Fibroblast of pulmonary artery (primary cell): ENCODE data around the gene ABCA12.

Experiments
- DNase-seq: peaks from one replicate; pipeline ENCODE4 v3.0.0-alpha.2; 2010; ENCODE audit warnings: low read depth
- H3K4me3 ChIP-seq: replicated peaks from 2 replicates; pipeline ENCODE4 v1.5.1; 2011; ENCODE audit warnings: low read depth, mild to moderate bottlenecking, control low read depth, low read length, moderate library complexity
- CTCF ChIP-seq: IDR thresholded peaks from 2 replicates; pipeline ENCODE4 v1.5.1; 2011; ENCODE audit warnings: mild to moderate bottlenecking, control low read depth, low read length, inconsistent platforms; ENCODE audit errors: missing control alignments

ABCA12 gene

GRCh38 chr2:215144106-215144875, 5.9 kb upstream of the ABCA12 start:
- TF ChIP-seq CTCF = no peak
- H3K4me3 ChIP-seq = no peak overlapping the region
- no peak for DNase-seq

- no peak for DNase-seq
- no peak for TF ChIP-seq CTCF
- H3K4me3 ChIP-seq = no peak overlapping the region
Measured at GRCh38 chr2:215143458-215143857, 5.0 kb upstream of the ABCA12 start.

- H3K4me3 ChIP-seq = no peak overlapping the region
- TF ChIP-seq CTCF = no peak
- DNase-seq = no peak
Measured at GRCh38 chr2:215141706-215142105, 3.3 kb upstream of the ABCA12 start.

GRCh38 chr2:215140166-215140707, 1.8 kb upstream of the ABCA12 start:
- no peak for TF ChIP-seq CTCF
- DNase-seq = no peak
- H3K4me3 ChIP-seq = no peak overlapping the region

- TF ChIP-seq CTCF = no peak
- H3K4me3 ChIP-seq = no peak overlapping the region
- peak; percentile 60 for DNase-seq
Measured at GRCh38 chr2:215137741-215138340, 585 bp downstream of the ABCA12 start.

- no peak overlapping the region for H3K4me3 ChIP-seq
- no peak for DNase-seq
- TF ChIP-seq CTCF = no peak
Measured at GRCh38 chr2:215137329-215137686, 1.1 kb downstream of the ABCA12 start.
